NOMO-1 (cell line): Measurements from ENCODE around the gene DAND5.

Source experiments
- DNase-seq, 2 experiments: peaks; one replicate each; lab custom pipeline; 2025; ENCODE audit not compliant: unreplicated experiment in 2 of 2; lab: John Stamatoyannopoulos, UW

Gene DAND5

DNA sequence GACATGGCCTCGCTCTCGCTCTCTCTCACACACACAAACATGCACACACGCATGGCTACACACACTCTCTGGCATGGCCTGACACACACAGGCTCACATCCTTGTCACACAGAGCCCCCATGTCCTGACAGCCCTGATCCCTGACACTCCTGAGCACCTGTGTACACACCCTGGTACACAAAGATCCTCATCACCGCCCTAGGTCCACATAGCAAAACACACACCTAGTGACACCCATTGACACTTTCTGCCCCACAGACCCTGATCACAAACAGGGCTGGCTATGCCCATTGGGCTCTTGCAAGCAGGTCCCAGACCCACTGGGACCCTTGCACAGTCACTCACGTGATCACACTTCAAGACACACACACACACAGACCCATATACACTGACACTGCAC is 21.9 kb downstream of the DAND5 start:
- DNase-seq, result no peak

DNA sequence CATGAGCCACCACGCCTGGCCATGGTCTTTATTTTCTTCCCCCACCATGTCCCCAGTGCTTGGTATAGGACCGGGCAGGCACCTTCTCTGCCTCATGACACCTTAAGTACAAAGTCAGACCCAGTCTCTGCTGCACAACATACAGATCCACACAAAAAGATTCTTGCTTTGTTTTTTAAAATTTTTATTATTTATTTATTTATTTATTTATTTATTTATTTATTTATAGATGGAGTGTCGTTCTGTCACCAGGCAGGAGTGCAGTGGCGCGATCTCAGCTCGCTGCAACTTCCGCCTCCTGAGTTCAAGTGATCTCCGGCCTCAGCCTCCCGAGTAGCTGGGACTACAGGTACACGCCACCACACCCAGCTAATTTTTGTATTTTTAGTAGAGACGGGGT is 23.4 kb downstream of the DAND5 start:
- DNase-seq, result no peak

DNA sequence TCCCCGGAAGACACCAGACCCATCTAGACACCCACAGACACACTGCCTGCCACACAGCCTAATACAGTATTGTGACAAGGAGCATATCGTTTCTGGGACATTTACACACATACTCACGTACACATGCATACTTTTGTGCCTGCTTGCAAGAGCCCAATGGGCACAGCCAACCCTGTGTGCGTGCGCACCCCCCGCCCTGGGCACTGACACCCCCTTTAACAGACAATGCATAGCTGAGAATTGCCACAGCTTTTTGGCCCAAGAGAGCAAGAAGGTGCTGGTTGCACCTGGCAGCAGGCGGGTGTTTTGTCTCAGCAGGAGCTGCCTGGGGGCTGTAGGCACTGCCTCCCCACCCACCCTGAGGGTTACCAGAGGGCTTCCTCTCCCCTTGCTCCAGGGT is 24.2 kb downstream of the DAND5 start:
- DNase-seq, result no peak

DNA sequence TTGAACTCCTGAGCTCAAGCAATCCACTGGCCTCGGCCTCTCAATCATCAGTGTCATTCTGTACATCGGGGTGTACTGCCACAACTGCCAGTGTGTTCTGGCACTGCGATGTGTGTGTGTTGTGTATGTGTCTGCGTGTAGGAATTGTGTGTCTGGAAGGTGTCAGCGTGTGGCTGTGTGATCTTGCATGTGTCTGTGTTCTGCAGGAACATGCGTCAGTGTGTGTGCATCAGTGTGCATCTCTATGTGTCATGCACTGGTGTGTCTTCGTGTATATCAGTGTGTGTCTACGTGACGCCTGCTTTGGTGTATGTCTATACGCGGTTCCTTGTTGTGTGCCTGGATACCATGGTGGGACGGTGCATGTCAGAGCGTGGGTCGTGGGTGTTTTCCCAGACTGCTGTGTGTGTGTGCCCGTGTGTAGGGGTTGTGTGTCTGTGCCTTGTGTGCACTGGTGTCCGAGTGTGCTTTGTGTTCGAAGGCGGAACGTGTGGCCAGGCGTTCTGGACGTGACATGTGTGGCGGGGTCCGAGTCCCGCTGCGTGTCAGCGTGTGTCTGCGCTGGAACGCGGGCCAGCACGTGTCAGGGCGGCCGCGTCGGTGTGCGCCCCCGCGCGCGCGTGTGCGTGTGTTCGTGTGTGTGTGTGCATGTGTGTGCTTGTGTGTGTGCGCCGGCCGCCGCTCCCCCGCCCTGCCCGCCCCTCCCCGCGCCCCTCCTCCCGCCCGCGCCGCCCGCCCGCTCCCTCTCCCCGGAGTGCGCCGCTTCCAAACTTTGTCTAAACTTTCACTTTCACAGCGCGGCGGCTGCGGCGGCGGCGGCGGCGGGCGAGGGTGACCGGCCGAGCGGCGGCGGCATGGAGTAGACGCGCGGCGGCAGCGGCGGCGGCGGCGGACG is 25.6 kb downstream of the DAND5 start, which contains the start of gene NFIX:
NFIX (plus strand) TSS at position 775 of the 895 bp plus-strand sequence. CDS start 363 bp downstream, outside the sequence.
- peak; percentile 55 to 61 for DNase-seq

DNA sequence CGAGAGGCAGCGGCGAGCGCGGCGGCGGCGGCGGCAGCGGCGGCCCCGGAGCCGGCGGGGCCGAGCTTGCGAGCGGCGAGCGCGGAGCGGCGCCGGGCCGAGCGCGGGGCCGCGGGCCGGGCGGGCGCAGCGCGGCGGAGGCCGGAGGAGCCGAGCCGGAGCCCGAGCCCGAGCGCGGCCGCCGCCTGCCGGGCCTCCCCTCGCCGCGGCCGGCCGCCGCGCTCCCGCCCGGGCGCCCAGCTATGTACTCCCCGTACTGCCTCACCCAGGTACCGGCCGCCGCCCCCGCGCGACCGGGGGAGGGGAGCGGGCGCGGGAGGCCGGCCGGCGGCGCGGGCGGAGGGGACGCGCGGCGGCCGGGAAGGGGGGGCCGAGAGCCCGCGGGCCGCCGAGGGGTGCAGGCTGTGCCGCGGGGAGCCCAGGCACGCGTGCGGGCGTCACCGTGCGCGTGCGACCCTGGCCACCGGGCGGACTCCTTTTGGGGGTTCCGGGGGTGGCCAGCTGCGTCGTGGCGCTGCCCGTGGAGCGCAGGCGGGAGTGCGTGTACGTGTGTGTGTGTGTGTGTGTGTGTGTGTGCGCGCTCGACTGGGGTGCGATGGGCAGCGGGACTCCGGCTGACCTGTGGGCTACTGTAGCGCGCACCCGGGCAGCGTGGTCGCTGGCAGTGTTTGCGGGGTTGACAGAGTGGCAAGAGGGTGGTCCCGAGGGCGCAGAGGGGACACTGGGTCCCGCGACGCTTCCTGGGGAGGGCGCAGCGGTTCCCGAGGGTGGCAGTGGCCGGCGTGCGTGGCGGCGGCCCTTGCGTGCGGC is 26.4 kb downstream of the DAND5 start:
- no peak for DNase-seq

DNA sequence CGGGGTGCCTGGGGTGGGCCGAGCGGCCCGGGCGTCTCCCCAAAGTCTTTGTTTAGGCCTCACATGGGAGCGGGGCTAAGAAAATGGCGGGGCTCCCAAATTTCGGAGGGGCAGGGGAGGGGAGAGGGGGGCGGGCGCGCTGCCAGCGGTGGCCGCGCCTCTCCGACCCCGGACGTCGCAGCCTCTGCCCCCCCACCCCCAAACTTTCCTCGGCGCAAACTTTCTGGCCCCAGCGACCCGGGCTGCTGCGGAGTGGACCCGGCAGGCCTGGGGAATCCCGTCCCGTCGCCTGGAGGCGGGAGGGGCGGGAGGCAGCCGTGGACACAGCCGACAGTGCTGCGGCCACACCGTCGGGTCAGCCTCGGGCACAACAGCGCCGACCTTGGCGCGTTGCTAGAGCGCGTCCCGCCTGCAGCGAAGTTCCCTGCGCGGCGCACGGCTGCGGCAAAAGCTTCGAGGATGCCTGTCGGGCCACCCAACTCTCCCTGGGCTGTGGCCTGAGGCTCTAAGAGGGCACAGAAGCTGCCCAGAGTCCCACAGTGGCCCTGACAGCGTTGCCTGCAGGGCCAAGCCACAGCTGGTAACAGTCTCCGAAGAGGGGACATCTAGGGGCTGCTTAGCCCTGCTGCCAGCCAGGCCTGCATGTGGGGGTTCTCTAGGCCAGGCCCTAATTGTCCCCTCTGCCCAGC is 27.2 kb downstream of the DAND5 start:
- no peak for DNase-seq

DNA sequence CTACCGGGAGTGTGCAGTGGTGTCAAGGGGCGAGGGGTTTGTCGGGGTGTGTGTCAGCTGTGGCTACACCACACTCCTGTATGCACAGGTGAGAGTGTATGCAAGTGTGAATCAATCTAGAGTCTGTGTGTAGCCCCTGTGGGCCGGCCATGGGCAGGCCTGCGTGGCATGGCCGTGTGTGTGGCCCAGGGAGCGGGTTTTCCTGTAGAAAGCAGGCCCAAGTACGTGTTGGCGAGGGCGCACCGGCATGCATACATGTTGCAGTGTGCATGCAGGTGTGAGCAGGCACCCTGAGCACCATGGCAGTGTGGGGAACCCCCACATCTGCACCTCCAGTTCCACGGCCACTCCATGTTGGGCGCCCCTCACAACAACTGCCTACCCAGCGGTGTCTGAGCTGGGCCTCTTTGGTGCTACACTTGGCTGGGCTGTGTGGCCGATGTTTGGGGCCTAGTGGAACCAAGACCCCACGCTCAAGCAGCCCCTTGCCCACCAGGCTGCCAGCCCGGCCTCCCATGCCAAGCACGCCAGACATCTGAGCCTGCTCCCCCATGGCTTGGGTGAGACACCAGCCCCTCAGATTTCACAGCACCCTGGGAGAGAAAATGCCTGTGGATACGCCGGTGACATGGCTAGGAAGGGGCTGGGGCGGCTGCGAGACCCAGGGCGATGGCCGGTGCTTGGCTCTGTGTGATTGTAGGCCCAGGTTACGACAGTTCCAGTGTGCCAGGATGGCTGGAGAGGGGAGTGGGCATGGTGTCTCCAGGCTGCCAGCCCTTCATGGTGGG is 28.0 kb downstream of the DAND5 start:
- no peak for DNase-seq

DNA sequence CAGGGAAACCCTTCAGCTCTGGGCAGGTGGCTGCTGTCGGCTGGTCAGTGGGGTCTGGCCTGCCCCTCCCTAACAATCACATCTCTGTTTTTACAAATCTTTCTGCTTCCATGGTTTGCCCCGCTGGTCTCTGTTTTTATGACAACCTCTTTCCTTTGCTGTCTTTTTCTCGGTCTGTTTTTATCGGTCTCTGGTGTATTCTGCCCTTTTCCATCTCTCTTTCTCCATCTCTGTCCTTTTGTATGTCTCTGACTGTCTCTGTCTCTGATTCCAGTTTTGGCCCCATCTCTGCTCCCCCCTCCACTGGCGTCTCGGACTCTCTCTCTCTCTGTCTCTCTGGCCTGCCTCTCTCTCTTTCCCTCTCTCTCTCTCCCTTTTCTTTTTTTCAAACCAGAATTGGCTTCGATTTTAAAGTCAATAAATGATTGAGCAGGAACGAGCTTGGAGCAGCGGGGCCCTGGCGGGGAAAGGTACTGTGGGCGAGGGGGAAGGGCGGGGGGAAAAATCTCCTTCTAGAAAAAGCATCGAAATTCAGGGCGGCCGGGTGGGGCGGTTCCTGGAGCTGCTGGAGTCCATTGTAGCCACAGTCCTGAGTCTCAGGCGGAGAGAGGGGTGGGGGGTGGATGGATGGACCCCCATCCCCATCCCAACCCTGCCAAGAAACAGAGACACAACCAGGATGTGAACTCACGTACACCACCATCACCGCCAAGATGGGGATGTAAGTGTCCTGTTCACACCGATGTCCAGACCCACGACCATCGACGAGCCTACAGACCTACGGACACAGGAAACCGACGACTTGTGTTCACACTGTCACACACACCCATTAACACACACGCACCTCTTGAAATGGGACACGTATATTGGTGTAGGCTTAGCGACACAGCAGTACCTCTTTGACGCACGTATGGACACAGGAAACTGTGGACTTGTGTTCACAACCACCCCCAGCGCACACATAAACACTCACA is 28.9 kb downstream of the DAND5 start:
- no peak for DNase-seq

DNA sequence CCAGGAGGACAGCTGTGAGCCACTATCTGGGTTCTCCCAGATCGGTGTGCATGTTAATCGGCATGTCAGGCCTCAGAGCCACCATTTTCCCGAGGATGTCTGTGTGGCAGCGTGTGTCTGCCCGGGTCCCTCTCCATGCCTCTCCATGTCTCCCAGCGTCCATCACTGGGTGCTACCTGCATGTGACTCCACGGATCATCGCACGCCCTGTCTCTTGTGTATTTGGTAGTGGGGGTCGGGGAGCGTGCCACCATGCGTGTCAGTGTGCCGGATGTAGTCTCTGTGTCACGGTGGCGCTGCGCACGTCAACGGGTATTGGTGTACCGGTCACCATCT is 31.8 kb downstream of the DAND5 start:
- DNase-seq, result no peak

DNA sequence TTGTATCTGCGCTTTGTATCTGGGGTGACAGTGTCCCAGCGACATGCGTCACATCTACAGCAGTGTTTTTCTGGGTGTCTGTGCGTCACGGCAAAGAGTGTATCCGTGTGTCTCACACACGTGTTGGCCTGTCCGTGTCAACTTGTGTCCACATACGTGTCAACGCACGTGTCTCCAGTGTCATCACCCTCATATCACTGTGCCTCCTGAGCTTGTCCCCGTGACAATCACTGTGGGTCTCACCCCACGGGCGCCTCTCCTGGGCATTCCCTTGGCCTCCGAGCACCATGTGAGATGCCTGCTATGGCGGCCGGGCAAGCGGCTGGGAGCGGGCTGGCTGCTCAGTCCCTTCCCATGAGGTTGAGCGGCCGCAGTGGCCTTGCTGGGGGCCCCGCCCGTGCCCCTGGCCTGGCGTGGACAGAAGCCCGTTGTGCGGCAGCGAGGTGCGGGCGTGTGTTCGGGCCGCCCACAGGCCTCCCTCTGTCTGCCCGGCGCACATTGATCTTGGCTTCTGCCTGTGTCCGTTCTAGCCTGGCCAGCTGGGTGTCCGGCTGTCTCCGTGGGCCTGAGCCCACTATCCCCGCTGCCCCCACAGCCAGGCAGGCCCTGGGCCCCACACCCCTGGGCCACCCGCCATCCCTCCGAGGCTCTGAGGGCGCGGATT is 32.3 kb downstream of the DAND5 start:
- DNase-seq, result no peak

DNA sequence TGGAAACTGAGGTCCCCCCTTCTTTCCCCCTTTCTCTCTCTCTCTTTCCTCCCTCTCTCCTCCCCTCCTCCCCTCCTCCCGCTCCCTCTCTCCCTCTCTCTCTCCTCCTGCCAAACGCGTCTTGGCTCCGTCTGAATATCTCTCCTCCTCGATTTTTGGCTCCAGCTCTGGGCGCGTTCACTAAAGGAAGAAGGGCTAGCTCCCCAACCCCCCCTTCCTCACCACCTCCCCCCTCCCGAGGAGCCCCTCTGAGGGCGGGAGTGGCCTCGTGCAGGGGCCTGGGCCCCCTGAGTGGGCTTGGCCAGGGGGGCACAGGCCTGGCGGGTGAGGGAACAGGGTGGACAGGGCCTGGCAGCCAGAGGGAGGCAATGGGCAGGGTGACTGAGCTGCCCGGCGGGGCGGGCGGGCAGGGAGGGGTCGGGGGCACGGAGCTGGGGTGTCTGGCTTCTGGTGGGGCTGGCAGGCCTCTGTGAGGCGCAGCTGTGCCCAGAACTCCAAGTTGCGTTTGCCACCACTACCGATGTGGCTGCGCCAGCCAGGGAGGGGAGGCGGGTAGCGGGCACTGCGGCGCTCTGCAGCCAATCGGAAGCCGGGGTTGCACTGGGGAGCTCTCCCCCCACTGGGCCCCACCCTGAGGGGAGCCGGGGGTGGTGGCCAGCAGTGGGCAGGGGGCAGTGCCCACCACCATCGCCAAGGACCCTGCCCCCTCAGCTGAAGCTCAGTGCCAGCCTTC is 33.0 kb downstream of the DAND5 start:
- no peak for DNase-seq

DNA sequence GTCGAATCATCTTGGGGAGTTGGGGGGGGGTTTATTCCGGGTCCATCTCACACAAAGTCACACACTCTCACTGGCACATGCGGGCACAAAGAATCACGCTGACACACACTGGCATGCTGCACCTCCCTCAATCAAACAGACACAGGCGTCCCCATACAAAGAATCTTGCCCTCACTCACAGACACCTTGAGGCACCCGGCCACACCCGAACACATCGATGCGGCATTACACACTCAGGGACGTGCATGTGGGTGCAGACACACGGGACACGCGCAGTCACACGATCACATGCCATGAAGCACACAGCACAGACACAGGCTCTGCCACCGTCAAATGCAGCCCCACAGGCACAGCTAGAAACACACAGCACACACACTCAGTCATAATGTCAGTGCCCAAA is 33.7 kb downstream of the DAND5 start:
- no peak for DNase-seq

DNA sequence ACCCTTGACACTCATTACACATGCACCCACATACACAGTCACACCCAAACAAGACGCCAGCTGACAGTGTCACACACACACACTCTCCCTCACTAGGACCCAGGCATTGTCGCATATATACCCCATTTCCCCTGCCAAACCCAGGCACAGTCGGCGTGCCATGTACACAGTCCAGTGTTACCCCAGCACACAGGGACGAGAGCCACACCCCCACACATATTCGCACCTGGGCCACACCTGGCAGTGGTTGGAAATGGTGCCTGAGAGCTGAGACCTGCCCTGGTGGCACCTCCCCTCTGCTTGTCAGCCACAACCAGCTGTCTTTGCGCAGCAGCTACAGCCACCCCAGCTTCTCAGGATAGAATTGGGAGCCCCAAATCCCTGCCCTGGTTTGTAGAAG is 34.9 kb downstream of the DAND5 start:
- no peak for DNase-seq

DNA sequence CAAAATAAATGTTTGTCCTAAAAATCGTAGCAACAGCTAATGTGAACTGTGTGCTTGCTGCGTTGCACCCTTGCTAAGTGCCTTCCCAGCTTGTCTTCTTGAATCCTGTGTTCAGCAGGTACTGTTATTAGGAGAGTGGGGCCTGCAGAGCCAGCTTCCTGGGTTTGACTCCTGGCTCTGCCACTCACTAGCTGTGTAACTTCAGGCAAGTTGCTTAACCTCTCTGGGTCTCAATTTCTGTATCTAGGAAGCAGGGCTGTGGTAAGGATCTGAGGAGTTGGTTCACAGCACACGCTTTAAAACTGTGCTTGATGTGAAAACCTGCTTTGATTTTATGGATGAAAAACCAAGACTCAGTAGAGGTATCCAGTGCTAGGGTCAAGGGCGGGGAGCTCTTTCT is 35.9 kb downstream of the DAND5 start:
- DNase-seq, result no peak

DNA sequence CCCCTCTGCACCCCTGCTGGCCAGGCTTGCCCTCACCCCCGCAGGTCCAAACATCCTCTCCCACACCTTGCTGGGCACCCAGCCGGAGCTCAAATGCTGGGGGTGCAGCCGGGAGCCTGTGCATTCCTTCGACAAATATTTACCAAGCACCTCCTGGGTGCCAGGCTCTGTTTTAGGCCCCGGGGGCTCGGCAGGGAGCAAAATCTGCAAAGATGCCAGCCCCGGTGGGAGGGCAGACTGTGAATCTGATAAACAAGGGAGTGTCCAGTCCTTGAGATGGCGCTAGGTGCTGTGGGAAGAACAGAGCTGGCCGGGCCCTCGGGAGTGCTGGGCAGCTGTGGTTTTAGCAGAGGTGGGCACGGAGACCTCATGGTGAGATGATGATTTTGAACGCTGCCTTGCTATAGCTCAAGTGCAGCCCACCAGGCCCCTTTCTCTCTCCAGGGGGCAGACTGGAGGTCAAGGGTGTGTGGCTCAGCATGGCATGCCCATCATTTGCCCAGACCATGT is 36.5 kb downstream of the DAND5 start:
- no peak for DNase-seq

DNA sequence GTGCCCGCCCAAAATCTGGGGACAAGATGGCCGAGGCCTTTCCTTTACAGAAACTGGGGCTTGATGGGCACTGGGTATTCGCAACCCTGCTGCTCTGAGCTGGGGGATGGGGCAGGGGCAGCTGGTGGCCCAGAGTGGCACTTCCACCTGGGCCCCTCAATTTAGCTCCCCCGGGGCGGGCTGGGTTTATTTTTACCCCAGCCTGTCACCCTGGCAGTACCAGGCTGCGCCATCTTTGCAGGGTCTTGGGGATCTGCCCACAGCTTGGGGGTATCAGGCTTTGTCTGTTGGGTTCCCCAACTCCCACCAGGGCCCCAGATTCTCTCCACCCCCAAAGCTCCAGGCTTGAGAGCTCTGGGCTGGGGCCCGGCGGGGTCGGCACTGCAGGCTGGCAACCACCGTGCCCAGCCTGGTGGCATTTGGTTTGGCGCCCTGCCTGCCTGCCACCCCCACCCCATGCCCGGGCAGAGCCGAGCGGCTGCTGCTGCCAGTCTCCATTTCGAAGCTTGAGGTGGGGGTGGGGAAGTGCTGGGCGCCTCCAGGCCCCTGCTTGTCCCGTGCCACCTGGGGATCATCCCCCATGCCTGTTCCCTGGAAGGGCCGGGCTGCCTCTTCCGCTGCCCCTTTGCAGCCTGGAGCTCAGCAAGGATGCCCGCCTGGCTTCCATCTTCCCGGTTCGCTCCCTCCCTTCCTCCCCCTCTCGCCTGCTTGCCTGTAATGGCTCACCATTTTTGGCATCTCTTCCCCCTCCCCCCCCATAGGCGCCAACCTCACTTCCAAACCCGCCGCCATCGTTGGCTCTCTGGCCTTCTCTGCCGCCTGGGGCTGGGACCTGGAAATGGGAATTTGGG is 37.3 kb downstream of the DAND5 start:
- DNase-seq, result no peak
